ENCODE results near the gene ADAM19. TPM values are rescaled to one million over a fixed set of nuclear protein-coding genes. Genes with fewer than 3 reads are reported as not detected.

Gene ADAM19
- total and polyA plus RNA-seq, 2 experiments from 2014 or later, result 6.0 to 8.6 TPM

GRCh38 chr5:157582731-157583620, 7.4 kb upstream of the ADAM19 start:
- no peaks in the 10 kb centered on the region for H4K20me1 ChIP-seq (ENCODE audit: insufficient read depth, poor library complexity, severe bottlenecking)
- no peaks in the 10 kb centered on the region for H3K27me3 ChIP-seq
- no peak overlapping the region for H2AFZ ChIP-seq
- no peaks in the 10 kb centered on the region for H3K36me3 ChIP-seq (replicated peaks; ENCODE audit: insufficient read depth, low read depth)
- 88% methylated on average over 10 of the region's 10 CpGs for WGBS (ENCODE audit: low lambda C conversion rate, missing lambda C conversion rate)
- no peaks in the 10 kb centered on the region for H3K4me1 ChIP-seq (ENCODE audit: insufficient read depth)
- no peak overlapping the region for H3K4me3 ChIP-seq
- no peak overlapping the region for H3K27ac ChIP-seq
- no peaks in the 10 kb centered on the region for H3K9me3 ChIP-seq (ENCODE audit: low read depth)
- H3K9me2 ChIP-seq (replicated peaks; ENCODE audit: insufficient read depth), result no peaks in the 10 kb centered on the region
- no peak for TF ChIP-seq EZH2 (IDR thresholded peaks at IDR 0.05; ENCODE audit: borderline replicate concordance)
- no peak for DNase-seq (ENCODE audit: low spot score)
- no peak overlapping the region for H3K4me2 ChIP-seq
- no peaks in the 10 kb centered on the region for H3K79me2 ChIP-seq

DNA sequence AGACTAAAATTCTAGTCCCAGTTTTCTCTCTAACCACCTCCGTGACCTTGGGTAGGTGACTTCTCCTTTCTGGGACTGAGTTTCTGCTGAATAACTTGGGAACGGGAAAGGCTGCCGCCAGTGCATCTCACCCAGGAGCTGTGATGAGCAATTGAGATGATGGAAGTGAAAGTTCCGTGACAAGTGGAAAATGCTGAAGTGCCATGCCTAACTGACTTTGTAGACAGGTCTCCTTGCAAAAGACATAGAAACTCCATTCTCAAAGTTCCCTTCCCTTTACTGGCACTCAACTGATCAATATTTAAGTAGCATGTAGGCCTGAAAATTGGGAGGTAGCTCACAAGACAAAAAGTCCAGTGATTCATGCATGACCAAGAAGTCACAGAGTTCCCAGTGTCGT, 6.3 kb upstream of the ADAM19 start:
- DNase-seq (ENCODE audit: low spot score), result no peak
- no peaks in the 10 kb centered on the region for H3K9me2 ChIP-seq (replicated peaks; ENCODE audit: insufficient read depth)
- H3K4me3 ChIP-seq, result no peak overlapping the region
- H2AFZ ChIP-seq, result no peak overlapping the region
- TF ChIP-seq, protein P1, sequence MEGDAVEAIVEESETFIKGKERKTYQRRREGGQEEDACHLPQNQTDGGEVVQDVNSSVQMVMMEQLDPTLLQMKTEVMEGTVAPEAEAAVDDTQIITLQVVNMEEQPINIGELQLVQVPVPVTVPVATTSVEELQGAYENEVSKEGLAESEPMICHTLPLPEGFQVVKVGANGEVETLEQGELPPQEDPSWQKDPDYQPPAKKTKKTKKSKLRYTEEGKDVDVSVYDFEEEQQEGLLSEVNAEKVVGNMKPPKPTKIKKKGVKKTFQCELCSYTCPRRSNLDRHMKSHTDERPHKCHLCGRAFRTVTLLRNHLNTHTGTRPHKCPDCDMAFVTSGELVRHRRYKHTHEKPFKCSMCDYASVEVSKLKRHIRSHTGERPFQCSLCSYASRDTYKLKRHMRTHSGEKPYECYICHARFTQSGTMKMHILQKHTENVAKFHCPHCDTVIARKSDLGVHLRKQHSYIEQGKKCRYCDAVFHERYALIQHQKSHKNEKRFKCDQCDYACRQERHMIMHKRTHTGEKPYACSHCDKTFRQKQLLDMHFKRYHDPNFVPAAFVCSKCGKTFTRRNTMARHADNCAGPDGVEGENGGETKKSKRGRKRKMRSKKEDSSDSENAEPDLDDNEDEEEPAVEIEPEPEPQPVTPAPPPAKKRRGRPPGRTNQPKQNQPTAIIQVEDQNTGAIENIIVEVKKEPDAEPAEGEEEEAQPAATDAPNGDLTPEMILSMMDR (IDR thresholded peaks at IDR 0.05; ENCODE audit: poor library complexity), result no peak
- no peak for TF ChIP-seq EZH2phosphoT487 (IDR thresholded peaks at IDR 0.05; ENCODE audit: low read depth, severe bottlenecking, unreplicated experiment)
- TF ChIP-seq EZH2 (IDR thresholded peaks at IDR 0.05; ENCODE audit: borderline replicate concordance), result no peak
- H3K27ac ChIP-seq, result no peak overlapping the region
- H3K36me3 ChIP-seq (replicated peaks; ENCODE audit: insufficient read depth, low read depth), result no peaks in the 10 kb centered on the region
- no peaks in the 10 kb centered on the region for H3K4me1 ChIP-seq (ENCODE audit: insufficient read depth)
- WGBS (ENCODE audit: low lambda C conversion rate, missing lambda C conversion rate), result 93% methylated on average over 5 of the region's 5 CpGs
- no peak overlapping the region for H3K4me2 ChIP-seq
- no peaks in the 10 kb centered on the region for H4K20me1 ChIP-seq (ENCODE audit: insufficient read depth, poor library complexity, severe bottlenecking)
- no peaks in the 10 kb centered on the region for H3K9me3 ChIP-seq (ENCODE audit: low read depth)
- no peaks in the 10 kb centered on the region for H3K27me3 ChIP-seq
- H3K79me2 ChIP-seq, result no peaks in the 10 kb centered on the region

DNA sequence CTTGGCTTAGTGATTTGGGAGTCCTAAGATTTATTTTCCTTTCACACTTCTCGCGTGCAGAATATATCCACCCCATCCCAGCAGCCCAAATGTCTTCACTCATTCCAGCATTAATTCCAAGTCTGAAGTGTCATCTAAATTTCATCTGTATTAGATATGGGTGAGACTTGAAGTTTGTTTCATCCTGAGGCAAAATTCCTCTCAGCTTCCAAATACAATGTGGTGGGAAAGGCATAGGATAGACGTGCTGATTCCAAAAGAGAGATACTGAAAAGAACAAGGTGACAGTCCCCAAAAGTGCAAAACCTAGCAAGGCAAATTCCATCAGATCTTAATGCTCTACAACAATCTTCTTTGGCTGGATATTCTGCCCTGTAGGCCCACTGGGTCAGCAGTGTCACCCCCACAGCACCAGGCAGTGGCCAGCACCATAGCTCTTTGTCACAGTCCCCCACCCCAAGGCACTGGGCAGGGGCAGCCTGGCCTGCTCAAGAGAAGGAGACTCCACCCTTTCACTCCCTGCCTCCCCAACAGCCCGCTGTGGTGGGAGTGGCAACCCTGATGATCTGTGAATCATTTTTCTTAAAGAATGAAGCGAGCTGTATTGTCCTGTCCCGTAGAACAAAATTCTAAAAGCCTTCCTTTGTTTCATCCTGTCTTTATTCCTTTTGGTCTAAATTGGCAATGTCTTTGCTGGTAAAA, 2.7 kb upstream of the ADAM19 start:
- Histone ChIP-seq H3K9me2 (replicated peaks; ENCODE audit: insufficient read depth) (no peaks in the 10 kb centered on the region), H3K4me2 (no peak overlapping the region), H3K4me1 (ENCODE audit: insufficient read depth) (peaks cover 5% of the 10 kb centered on the region), H3K9me3 (ENCODE audit: low read depth) (no peaks in the 10 kb centered on the region), H2AFZ (no peak overlapping the region), H4K20me1 (ENCODE audit: insufficient read depth, poor library complexity, severe bottlenecking) (no peaks in the 10 kb centered on the region), H3K4me3 (no peak overlapping the region), H3K27ac (no peak overlapping the region), H3K36me3 (replicated peaks; ENCODE audit: insufficient read depth, low read depth) (no peaks in the 10 kb centered on the region), H3K79me2 (peaks cover 11% of the 10 kb centered on the region), H3K27me3 (peaks cover 9% of the 10 kb centered on the region)
- no peak for DNase-seq (ENCODE audit: low spot score)
- TF ChIP-seq, protein P1 (IDR thresholded peaks at IDR 0.05; ENCODE audit: poor library complexity), result no peak
- TF ChIP-seq EZH2phosphoT487 (IDR thresholded peaks at IDR 0.05; ENCODE audit: low read depth, severe bottlenecking, unreplicated experiment) (no peak), EZH2 (IDR thresholded peaks at IDR 0.05; ENCODE audit: borderline replicate concordance) (no peak)
- WGBS (ENCODE audit: low lambda C conversion rate, missing lambda C conversion rate), result 91% methylated on average over 6 of the region's 6 CpGs

DNA sequence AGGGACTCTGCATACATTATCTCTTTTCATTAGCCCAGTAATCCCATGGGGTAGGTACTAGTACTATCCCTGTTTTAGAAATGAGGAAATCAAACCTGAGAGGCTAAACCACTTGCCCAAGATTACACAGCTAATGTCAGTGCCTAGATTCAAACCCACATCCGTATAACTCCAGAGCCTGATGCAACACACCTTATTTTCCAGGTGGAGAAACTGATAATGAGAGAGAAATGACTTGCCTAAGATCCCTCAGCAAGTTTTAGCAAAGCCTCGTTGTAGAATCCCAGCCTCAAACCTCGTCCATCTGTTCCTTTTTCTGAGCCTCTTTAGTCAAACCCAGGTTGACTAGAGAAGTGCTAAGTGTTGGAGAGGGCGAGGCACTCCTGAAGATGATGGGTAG, 1.1 kb upstream of the ADAM19 start:
- peak overlapping the region; percentile 98 for H3K4me2 ChIP-seq
- no peak overlapping the region for H3K4me3 ChIP-seq
- TF ChIP-seq, protein P1 (IDR thresholded peaks at IDR 0.05; ENCODE audit: poor library complexity), result no peak
- TF ChIP-seq EZH2 (IDR thresholded peaks at IDR 0.05; ENCODE audit: borderline replicate concordance), result no peak
- TF ChIP-seq EZH2phosphoT487 (IDR thresholded peaks at IDR 0.05; ENCODE audit: low read depth, severe bottlenecking, unreplicated experiment), result no peak
- H3K9me2 ChIP-seq (replicated peaks; ENCODE audit: insufficient read depth), result no peaks in the 10 kb centered on the region
- H3K36me3 ChIP-seq (replicated peaks; ENCODE audit: insufficient read depth, low read depth), result no peaks in the 10 kb centered on the region
- H2AFZ ChIP-seq, result no peak overlapping the region
- H3K79me2 ChIP-seq, result peaks cover 11% of the 10 kb centered on the region
- H3K27ac ChIP-seq, result no peak overlapping the region
- no peaks in the 10 kb centered on the region for H4K20me1 ChIP-seq (ENCODE audit: insufficient read depth, poor library complexity, severe bottlenecking)
- peaks cover 9% of the 10 kb centered on the region for H3K27me3 ChIP-seq
- 74% methylated on average over 4 of the region's 4 CpGs for WGBS (ENCODE audit: low lambda C conversion rate, missing lambda C conversion rate)
- H3K4me1 ChIP-seq (ENCODE audit: insufficient read depth), result peaks cover 5% of the 10 kb centered on the region
- DNase-seq (ENCODE audit: low spot score), result no peak
- no peaks in the 10 kb centered on the region for H3K9me3 ChIP-seq (ENCODE audit: low read depth)
